HUES48 (cell line): ENCODE data around the gene IGFL1.
"Not testable (repeated sequence)": the region's sequence is repeated elsewhere in the genome, so short reads cannot be mapped to it uniquely, and the experiment has no call there.

Source experiments
- H3K27ac ChIP-seq: one replicate; pipeline ENCODE4 v1.7.0; 2013; ENCODE audit warnings: low read depth, low read length, inconsistent platforms
- H3K27me3 ChIP-seq: 2 replicates; pipeline ENCODE4 v1.6.1; 2013; ENCODE audit warnings: mild to moderate bottlenecking, low read length; ENCODE audit not compliant: control insufficient read depth, insufficient read depth
- H3K36me3 ChIP-seq: 2 replicates; pipeline ENCODE4 v1.6.1; 2013; ENCODE audit warnings: low read length; ENCODE audit not compliant: control insufficient read depth, insufficient read depth
- H3K4me1 ChIP-seq: 2 replicates; pipeline ENCODE4 v1.6.1; 2013; ENCODE audit warnings: mild to moderate bottlenecking, low read length; ENCODE audit not compliant: control insufficient read depth, insufficient read depth
- H3K4me3 ChIP-seq: 2 replicates; pipeline ENCODE4 v1.5.1; 2013; ENCODE audit warnings: mild to moderate bottlenecking, low read depth, low read length
- H3K9ac ChIP-seq: 2 replicates; pipeline ENCODE4 v1.6.1; 2013; ENCODE audit warnings: mild to moderate bottlenecking, low read depth, low read length, moderate library complexity
- H3K9me3 ChIP-seq: 2 replicates; pipeline ENCODE4 v1.6.1; 2013; ENCODE audit warnings: low read length; ENCODE audit not compliant: control insufficient read depth, insufficient read depth

IGFL1 gene

DNA sequence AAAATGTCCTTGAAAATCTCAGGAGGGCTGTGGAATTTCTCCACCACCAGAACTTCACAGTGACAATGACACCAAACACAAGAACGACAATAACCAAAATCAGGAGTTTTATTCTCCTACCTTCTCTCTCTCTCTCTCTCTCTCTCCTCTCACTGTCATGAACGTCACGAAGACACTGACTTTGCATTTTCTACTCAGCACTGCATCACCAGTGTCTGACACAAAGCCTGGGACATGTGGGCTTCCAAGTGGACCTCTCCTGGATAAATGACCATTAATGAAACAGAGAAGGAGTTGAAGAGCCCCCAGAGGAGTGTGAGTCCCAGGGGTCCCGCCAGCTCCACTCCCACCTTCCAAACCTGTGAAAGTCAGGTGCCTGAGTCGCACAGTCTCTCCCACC is 16.9 kb upstream of the IGFL1 start:
- peaks cover 12% of the 10 kb centered on the region for H3K4me1 ChIP-seq
- not testable (repeated sequence) for H3K27me3 ChIP-seq, H3K9ac ChIP-seq, H3K36me3 ChIP-seq, H3K4me3 ChIP-seq, H3K27ac ChIP-seq, H3K9me3 ChIP-seq

DNA sequence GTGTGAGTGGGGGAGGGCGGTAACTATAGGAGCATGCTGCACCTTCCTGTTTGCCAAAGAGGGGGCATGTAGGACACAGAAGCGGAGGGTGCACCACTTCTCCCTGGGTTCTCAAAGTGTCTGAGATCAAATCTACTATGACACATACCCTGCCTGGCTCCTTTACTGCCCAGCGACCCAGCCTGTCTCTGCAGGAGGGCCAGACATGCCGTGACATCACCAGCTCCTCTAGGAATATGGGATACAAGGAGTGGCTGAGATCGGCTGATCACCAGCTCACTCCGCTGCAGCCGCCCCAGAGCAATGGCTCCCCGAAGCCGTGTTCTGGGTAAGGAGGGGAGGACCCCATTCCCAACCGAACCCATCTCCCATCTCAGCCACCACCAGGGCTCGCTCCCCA is 16.4 kb upstream of the IGFL1 start:
- no peaks in the 10 kb centered on the region for H3K27me3 ChIP-seq
- no peak overlapping the region for H3K27ac ChIP-seq
- no peak overlapping the region for H3K9ac ChIP-seq
- H3K4me1 ChIP-seq: peaks cover 12% of the 10 kb centered on the region
- H3K36me3 ChIP-seq: no peaks in the 10 kb centered on the region
- H3K4me3 ChIP-seq: no peak overlapping the region
- no peaks in the 10 kb centered on the region for H3K9me3 ChIP-seq

DNA sequence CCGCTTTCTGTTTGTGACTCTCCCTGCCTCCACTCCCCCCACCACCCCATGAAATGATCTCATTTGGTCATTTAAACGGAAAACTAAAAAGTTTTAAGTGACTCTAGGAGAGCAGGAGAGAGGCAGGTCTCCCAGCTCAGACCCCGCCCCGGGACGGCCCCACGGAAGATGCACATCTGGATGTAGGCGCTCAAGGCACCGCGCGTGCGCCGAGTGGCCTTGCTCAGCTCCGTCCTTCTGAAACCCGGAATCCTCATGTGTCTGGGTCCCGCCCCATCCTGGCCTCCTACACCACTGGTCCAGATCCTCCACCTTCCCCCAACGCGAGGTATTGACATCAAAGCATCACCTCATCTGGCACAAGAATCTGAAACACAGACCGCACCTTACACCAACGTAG is 15.7 kb upstream of the IGFL1 start:
- no peaks in the 10 kb centered on the region for H3K27me3 ChIP-seq
- H3K27ac ChIP-seq: no peak overlapping the region
- H3K9me3 ChIP-seq: no peaks in the 10 kb centered on the region
- no peak overlapping the region for H3K9ac ChIP-seq
- H3K4me3 ChIP-seq: no peak overlapping the region
- H3K4me1 ChIP-seq: peaks cover 12% of the 10 kb centered on the region
- H3K36me3 ChIP-seq: no peaks in the 10 kb centered on the region

DNA sequence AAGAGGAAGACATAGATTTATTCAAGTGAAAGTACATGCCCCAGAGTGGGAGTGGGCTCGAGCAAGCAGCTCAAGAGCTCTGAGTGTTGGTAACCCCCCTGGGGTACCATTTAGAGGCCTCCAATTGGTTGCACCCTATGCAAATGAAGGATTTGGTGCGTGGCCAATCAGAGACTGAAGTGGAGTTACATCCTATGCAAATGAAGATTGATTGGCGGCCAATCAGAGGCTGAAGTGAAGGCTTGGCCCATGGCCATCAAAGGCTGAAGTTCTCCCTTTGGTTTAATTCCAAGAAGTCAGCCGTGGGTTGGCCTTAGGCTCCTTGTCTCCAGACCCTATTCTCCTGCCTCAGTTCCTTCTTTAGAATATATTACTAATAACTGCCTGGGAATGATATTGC is 12.9 kb upstream of the IGFL1 start:
- no peak overlapping the region for H3K27ac ChIP-seq
- H3K36me3 ChIP-seq: no peaks in the 10 kb centered on the region
- H3K9ac ChIP-seq: no peak overlapping the region
- no peak overlapping the region for H3K4me3 ChIP-seq
- no peaks in the 10 kb centered on the region for H3K27me3 ChIP-seq
- H3K4me1 ChIP-seq: peaks cover 1% of the 10 kb centered on the region
- no peaks in the 10 kb centered on the region for H3K9me3 ChIP-seq

DNA sequence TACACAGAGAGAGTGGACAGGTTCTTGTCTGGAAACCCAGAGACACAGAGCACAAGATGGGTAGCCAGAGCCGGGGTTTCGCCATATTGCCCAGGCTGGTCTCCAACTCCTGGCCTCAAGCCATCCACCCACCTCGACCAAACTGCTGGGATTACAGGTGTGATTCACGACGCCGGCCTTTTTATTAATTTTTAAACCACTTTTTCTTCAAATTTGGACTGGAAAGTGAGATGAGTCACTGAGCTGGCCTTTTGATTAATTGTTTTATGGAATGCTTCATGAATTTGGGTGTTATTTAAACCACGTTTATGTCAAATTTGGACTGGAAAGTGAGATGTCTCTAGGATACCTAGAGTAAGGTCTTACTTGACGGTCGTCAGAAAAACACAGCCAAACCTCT is 12.1 kb upstream of the IGFL1 start:
- Histone ChIP-seq H3K36me3 (no peaks in the 10 kb centered on the region), H3K9ac (no peak overlapping the region), H3K4me3 (no peak overlapping the region), H3K4me1 (no peaks in the 10 kb centered on the region), H3K27ac (no peak overlapping the region), H3K9me3 (no peaks in the 10 kb centered on the region), H3K27me3 (no peaks in the 10 kb centered on the region)

DNA sequence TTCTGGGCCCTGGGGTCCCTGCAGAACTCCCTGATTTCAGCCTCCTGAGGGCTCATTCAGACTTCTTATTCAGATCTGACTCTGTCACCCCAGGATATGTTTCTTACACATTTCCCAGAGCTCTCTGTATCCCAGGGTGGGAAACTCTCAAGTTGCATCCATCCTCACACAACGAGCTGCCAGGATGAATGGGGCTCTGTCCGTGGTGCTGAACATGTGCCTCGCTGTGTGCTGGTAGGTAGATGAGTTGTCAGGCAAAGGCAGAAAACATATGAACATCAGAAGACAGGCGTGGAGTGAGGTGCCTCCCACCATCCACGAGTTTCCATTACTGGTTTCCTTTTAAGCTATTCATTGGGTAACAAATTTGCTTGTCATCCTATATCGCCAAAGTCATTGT is 11.4 kb upstream of the IGFL1 start:
- H3K27me3 ChIP-seq: no peaks in the 10 kb centered on the region
- no peak overlapping the region for H3K9ac ChIP-seq
- no peak overlapping the region for H3K4me3 ChIP-seq
- no peaks in the 10 kb centered on the region for H3K9me3 ChIP-seq
- no peak overlapping the region for H3K27ac ChIP-seq
- H3K36me3 ChIP-seq: no peaks in the 10 kb centered on the region
- H3K4me1 ChIP-seq: no peaks in the 10 kb centered on the region

DNA sequence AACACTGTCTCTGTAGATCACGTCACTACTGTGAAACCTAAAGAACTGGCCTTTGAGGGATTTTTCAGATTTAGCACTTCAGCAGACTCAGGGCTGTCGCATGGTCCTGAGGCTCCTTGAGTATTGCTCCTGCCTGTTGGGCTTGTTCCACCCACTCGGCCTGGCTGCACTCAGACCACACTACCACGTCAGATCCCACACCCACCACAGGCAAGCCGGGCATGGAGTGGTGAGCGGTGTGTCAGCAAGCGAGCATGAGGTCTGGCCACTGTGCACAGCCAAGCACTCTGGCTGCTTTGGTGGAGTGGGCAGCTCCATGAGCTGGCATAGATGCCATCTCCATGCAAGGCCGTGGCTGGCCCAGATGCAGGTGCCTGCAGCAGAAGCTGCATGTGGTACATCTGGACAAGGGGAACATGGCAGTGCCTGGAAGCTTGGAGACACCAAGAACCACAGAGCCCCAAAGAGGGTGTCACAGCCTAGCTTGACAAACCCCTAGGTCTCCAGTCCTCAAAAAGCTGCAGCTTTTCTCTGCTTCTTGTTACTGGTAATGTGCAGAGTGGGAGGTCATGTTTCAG is 9.4 kb upstream of the IGFL1 start:
- no peaks in the 10 kb centered on the region for H3K4me1 ChIP-seq
- no peak overlapping the region for H3K4me3 ChIP-seq
- H3K36me3 ChIP-seq: no peaks in the 10 kb centered on the region
- no peaks in the 10 kb centered on the region for H3K27me3 ChIP-seq
- H3K9ac ChIP-seq: no peak overlapping the region
- no peaks in the 10 kb centered on the region for H3K9me3 ChIP-seq
- H3K27ac ChIP-seq: no peak overlapping the region

DNA sequence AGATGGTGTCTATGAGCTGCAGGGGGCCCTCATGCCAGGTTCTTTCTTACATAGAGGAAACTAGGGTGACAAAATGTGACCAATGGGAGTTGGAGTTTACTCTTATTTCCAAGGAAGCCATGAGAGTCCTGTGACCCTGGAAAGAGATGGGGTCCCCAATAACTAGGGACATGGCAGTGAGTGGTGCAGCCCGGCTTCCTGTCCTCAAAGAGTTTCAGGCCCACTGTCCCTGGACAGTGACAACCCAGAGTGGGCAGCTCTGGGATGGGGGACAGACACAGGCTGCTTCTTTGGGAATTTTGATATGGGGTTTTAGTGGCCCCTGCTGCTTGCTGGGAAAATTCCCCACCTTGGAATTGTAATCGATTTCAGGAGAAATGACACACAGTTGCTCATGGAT is 8.4 kb upstream of the IGFL1 start:
- no peaks in the 10 kb centered on the region for H3K9me3 ChIP-seq
- H3K27ac ChIP-seq: no peak overlapping the region
- no peak overlapping the region for H3K9ac ChIP-seq
- H3K27me3 ChIP-seq: no peaks in the 10 kb centered on the region
- no peaks in the 10 kb centered on the region for H3K4me1 ChIP-seq
- H3K36me3 ChIP-seq: no peaks in the 10 kb centered on the region
- no peak overlapping the region for H3K4me3 ChIP-seq

DNA sequence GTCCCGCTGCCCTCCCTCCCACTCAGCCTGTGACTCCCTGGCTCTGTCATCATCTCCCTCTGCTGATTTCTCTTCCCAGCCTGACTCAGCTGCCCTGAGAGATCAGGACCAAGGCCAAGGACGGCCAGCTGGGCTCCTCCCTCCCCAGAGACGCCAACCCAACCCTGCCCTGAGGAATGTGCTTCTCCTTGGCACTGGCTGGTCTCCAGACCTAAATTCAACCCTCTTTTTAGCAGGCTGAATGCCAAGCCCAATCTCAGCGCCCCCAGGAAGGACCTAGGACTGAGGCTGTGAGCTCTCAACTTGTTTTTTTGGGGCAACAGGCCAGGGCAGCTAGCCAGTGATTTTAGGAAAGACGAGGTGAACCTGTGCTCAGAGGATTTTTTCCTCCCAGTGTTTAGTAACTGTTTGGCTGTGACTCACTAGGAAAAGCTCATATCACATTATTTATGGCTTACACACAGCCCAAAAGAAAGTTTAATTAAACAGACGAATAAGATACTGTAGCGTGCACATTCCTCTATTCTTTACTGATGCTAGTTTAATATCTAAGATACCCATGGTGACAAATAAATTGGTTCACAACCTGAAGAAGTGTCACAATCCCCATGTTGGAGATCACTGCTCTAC is 7.4 kb upstream of the IGFL1 start:
- Histone ChIP-seq H3K9ac (no peak overlapping the region), H3K36me3 (no peaks in the 10 kb centered on the region), H3K4me1 (no peaks in the 10 kb centered on the region), H3K9me3 (no peaks in the 10 kb centered on the region), H3K27me3 (no peaks in the 10 kb centered on the region), H3K4me3 (no peak overlapping the region), H3K27ac (no peak overlapping the region)

DNA sequence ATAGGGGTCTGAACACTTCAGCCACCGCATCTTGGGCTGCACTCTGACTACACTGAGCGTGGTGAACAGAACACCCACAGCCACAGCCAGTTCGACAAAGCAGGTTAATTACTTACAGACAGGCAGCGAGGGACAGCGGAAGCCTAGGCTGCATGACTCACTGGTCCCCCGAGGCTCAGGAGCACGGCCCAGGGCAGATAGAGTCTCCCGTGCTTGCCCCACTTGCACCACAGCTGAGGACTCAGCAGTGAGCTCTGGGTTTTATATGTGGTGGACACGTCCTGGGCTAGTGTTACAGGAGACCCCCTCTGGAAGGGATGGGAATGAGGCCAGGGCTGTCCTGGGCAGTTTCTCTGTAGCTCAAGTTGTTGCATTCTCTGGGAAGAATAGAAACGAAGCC is 5.8 kb upstream of the IGFL1 start:
- not testable (repeated sequence) for H3K27me3 ChIP-seq, H3K9me3 ChIP-seq, H3K4me3 ChIP-seq, H3K4me1 ChIP-seq, H3K27ac ChIP-seq, H3K9ac ChIP-seq, H3K36me3 ChIP-seq

DNA sequence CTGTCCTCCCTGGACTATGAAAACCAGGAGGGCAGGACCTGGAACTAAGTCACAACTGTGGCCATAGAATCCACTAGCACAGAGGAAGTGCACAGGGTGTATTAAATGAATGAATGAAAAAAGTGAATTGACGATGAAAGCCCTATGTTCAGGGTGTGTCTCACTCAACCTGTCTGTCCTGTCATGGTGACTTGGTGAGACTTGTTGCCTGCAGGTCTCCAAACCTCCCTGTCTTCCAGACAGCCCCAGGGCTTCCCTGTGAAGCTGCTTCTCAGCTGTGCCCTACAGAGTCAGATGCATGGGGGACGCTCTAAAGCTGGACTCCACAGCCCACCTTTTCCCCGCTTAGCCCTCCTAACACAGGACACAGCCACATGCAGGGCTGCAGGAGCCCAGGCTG is 4.8 kb upstream of the IGFL1 start:
- Histone ChIP-seq H3K9ac (no peak overlapping the region), H3K4me1 (no peaks in the 10 kb centered on the region), H3K27me3 (no peaks in the 10 kb centered on the region), H3K4me3 (no peak overlapping the region), H3K36me3 (no peaks in the 10 kb centered on the region), H3K9me3 (no peaks in the 10 kb centered on the region), H3K27ac (no peak overlapping the region)
